HuH-7 (cell line): ENCODE measurements around the gene MLLT10.
"Not testable (repeated sequence)": the region's sequence is repeated elsewhere in the genome, so short reads cannot be mapped to it uniquely, and the experiment has no call there.

ENCODE experiments used
- DNase-seq: peaks from one replicate; pipeline ENCODE4 v3.0.0; 2011; ENCODE audit warnings: low spot score

Gene MLLT10

GRCh38 chr10:21699575-21699974 is 165.5 kb downstream of the MLLT10 start:
- DNase-seq, result no peak

- DNase-seq, result no peak
Measured at GRCh38 chr10:21700474-21700873, 166.4 kb downstream of the MLLT10 start.

GRCh38 chr10:21702633-21703111 is 168.6 kb downstream of the MLLT10 start:
- no peak for DNase-seq

- DNase-seq, result no peak
Measured at GRCh38 chr10:21705142-21705827, 171.3 kb downstream of the MLLT10 start.

GRCh38 chr10:21705828-21706176 is 171.8 kb downstream of the MLLT10 start:
- no peak for DNase-seq

GRCh38 chr10:21707498-21707897 is 173.5 kb downstream of the MLLT10 start:
- DNase-seq, result no peak

- no peak for DNase-seq
Measured at GRCh38 chr10:21712975-21713374, 178.9 kb downstream of the MLLT10 start.

GRCh38 chr10:21715531-21716195 is 181.6 kb downstream of the MLLT10 start:
- DNase-seq, result no peak

GRCh38 chr10:21717437-21718054 is 183.5 kb downstream of the MLLT10 start:
- not testable (repeated sequence) for DNase-seq

GRCh38 chr10:21719502-21719901 is 185.5 kb downstream of the MLLT10 start:
- DNase-seq, result no peak

- DNase-seq, result no peak
Measured at GRCh38 chr10:21720090-21720489, 186.1 kb downstream of the MLLT10 start.

GRCh38 chr10:21721000-21721665 is 187.1 kb downstream of the MLLT10 start:
- no peak for DNase-seq

GRCh38 chr10:21722209-21722608 is 188.2 kb downstream of the MLLT10 start:
- DNase-seq, result no peak

- no peak for DNase-seq
Measured at GRCh38 chr10:21724020-21724589, 190.1 kb downstream of the MLLT10 start.

- DNase-seq, result peak; percentile 61
Measured at GRCh38 chr10:21724687-21725367, 190.8 kb downstream of the MLLT10 start.

- no peak for DNase-seq
Measured at GRCh38 chr10:21726601-21727225, 192.7 kb downstream of the MLLT10 start.

GRCh38 chr10:21727452-21728168 is 193.6 kb downstream of the MLLT10 start:
- DNase-seq, result no peak

GRCh38 chr10:21728618-21729017 is 194.6 kb downstream of the MLLT10 start:
- no peak for DNase-seq

GRCh38 chr10:21732067-21732772 is 198.2 kb downstream of the MLLT10 start:
- peak; percentile 76 for DNase-seq

- no peak for DNase-seq
Measured at GRCh38 chr10:21733710-21734109, 199.7 kb downstream of the MLLT10 start.
